ENCODE results near the gene TNFSF12. TPM values are rescaled to one million over a fixed set of nuclear protein-coding genes. Genes with fewer than 3 reads are reported as not detected.

TNFSF12 gene, protein sequence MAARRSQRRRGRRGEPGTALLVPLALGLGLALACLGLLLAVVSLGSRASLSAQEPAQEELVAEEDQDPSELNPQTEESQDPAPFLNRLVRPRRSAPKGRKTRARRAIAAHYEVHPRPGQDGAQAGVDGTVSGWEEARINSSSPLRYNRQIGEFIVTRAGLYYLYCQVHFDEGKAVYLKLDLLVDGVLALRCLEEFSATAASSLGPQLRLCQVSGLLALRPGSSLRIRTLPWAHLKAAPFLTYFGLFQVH
- total RNA-seq (ENCODE audit: insufficient read depth, low replicate concordance), result 14.9 TPM

- peak; percentile 46 for DNase-seq (ENCODE audit: low spot score)
These were observed at the start of gene TNFSF12 for GRCh38 chr17:7548585-7549400. TNFSF12 (plus strand) TSS chr17:7549058; CDS start chr17:7549154, 96 bp downstream.

- no peak for DNase-seq (ENCODE audit: low spot score)
These were observed 49.7 kb upstream of the TNFSF12 start for GRCh38 chr17:7499161-7499560.

- no peak for DNase-seq (ENCODE audit: low spot score)
These were observed 47.1 kb upstream of the TNFSF12 start for GRCh38 chr17:7501729-7502128.

DNA sequence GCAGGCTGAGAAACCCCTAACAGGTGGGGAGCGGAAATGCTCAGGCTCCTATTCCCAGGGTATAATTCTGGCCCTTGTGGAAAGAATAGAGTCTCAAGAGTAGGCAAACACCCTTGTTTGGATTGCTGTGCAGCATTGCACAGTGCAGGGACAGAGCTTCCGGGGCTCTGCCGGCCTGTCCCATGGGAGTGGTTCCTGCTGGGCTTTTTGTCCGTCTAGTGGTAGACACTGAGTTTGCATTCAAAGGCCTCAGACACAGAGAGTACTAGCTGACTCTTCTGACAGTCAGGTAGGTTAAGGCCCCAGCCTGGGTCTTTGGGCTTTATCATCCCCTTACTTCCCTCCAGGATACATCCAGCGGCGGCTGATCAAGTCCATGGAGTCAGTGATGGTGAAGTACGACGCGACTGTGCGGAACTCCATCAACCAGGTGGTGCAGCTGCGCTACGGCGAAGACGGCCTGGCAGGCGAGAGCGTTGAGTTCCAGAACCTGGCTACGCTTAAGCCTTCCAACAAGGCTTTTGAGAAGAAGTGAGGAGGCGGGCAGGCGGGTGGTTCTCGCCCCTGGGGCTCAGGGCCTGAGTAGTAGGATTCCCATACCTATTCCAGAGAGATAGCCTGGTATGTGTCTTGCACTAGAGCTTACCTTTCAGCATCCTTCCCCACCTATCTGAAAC lies 46.5 kb upstream of the TNFSF12 start:
- no peak for DNase-seq (ENCODE audit: low spot score)

DNA sequence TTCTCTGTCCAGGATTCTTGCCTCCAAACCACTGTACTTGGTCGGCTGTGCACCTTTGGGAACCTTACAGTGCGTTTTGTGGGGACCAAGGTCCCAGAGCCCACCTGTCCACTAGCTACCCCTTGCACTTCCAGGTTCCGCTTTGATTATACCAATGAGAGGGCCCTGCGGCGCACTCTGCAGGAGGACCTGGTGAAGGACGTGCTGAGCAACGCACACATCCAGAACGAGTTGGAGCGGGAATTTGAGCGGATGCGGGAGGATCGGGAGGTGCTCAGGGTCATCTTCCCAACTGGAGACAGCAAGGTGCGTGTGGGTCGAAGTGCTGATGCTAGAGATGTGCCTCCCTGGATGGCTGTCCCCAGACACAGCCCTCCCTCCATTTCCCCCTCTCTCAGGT lies 45.9 kb upstream of the TNFSF12 start:
- no peak for DNase-seq (ENCODE audit: low spot score)

DNA sequence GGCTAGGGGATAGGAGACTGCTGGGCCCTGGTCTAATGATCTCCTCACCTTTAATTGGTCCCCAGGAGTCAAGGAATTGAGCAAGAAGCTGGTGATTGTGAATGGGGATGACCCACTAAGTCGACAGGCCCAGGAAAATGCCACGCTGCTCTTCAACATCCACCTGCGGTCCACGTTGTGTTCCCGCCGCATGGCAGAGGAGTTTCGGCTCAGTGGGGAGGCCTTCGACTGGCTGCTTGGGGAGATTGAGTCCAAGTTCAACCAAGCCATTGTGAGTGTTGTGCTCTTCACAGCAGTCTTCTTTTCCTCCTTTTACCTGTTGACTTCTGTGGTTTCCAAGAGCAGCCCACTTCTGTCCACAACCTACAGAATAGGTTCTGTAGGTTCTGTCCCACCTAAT lies 45.3 kb upstream of the TNFSF12 start:
- DNase-seq (ENCODE audit: low spot score), result no peak

- DNase-seq (ENCODE audit: low spot score), result no peak
These were observed 40.7 kb upstream of the TNFSF12 start for GRCh38 chr17:7508145-7508544.

DNA sequence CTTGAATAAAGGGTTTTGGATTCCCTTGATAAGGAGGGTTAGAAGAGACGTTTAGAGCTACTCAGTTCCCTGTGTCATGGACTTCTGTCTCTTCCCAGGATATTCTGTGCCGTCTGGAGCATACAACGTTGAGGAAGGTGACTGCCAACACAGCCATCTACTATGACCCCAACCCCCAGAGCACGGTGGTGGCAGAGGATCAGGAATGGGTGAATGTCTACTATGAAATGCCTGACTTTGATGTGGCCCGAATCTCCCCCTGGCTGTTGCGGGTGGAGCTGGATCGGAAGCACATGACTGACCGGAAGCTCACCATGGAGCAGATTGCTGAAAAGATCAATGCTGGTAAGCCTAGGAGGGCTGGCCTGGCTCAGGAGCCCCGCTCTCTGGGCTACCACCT lies 40.0 kb upstream of the TNFSF12 start:
- DNase-seq (ENCODE audit: low spot score), result no peak

DNA sequence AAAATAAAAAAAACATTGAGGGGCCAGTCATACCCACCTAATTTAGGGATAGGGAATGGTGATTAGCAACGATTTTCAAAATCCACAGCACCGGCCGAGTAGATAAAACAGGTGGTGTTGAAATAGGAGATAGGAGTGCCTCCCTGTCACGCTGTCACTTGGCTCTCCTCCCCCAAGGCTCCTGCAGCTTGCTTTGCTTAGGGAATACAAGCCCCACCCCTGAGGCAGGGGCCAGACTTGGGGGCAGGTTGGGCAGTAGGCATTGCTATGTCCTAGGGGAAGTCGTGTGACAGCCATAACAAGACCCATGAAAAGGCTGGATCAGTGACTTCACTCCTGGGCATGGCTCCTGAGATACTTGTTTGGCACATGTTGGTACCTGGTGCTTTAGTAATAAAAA lies 38.9 kb upstream of the TNFSF12 start:
- no peak for DNase-seq (ENCODE audit: low spot score)

- DNase-seq (ENCODE audit: low spot score), result no peak
These were observed 37.8 kb upstream of the TNFSF12 start for GRCh38 chr17:7511108-7511507.

- no peak for DNase-seq (ENCODE audit: low spot score)
These were observed 36.8 kb upstream of the TNFSF12 start for GRCh38 chr17:7512105-7512504.

- no peak for DNase-seq (ENCODE audit: low spot score)
These were observed 35.9 kb upstream of the TNFSF12 start for GRCh38 chr17:7512824-7513540.

DNA sequence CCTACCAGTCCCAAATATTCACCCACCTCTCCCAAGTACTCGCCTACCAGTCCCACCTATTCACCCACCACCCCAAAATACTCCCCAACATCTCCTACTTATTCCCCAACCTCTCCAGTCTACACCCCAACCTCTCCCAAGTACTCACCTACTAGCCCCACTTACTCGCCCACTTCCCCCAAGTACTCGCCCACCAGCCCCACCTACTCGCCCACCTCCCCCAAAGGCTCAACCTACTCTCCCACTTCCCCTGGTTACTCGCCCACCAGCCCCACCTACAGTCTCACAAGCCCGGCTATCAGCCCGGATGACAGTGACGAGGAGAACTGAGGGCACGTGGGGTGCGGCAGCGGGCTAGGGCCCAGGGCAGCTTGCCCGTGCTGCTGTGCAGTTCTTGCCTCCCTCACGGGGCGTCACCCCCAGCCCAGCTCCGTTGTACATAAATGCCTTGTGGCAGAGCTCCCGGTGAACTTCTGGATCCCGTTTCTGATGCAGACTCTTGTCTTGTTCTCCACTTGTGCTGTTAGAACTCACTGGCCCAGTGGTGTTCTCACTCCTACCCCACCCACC lies 34.9 kb upstream of the TNFSF12 start:
- DNase-seq (ENCODE audit: low spot score), result no peak

- no peak for DNase-seq (ENCODE audit: low spot score)
These were observed 32.8 kb upstream of the TNFSF12 start for GRCh38 chr17:7515911-7516610.

DNA sequence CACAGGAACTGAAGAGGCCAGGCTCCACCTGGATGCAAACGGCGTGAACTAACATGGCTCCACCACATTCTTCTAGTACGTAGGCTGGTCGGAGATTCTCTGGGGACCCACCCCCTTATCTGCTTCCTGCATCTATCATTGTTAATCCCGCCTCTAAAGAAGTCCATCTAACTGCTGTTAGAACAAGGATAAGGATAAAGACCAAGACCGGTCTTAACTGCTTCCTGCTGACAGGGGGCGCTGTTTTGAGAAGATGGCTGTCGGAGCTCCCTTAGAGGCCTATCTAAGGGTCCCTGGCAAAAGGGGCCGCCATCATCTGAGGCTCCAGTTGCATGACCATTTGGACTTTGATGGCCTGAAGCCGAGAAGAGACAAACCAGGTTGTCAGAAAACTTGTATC lies 25.8 kb upstream of the TNFSF12 start:
- no peak for DNase-seq (ENCODE audit: low spot score)

DNA sequence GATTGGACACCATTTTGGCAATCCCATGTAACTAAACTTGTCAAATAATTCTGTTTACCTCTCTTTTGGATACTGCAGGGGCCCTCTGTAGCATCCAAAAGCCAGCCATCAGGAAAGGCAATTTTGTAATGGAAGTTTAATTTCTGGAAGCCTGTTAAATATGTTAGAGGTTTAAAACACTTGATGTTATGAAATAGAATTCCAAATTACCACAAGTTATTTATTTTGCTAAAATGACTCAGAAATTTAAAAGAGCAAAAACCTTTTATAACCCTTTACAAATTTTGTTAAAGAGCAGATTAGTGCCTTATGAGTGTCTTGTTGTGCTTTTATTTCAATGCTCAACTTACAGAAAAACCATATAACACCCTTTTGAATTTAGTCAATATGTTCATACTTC lies 20.0 kb upstream of the TNFSF12 start:
- no peak for DNase-seq (ENCODE audit: low spot score)

GRCh38 chr17:7530023-7530900 lies 18.6 kb upstream of the TNFSF12 start:
- DNase-seq (ENCODE audit: low spot score), result no peak

- no peak for DNase-seq (ENCODE audit: low spot score)
These were observed 10.8 kb upstream of the TNFSF12 start for GRCh38 chr17:7538050-7538449.

DNA sequence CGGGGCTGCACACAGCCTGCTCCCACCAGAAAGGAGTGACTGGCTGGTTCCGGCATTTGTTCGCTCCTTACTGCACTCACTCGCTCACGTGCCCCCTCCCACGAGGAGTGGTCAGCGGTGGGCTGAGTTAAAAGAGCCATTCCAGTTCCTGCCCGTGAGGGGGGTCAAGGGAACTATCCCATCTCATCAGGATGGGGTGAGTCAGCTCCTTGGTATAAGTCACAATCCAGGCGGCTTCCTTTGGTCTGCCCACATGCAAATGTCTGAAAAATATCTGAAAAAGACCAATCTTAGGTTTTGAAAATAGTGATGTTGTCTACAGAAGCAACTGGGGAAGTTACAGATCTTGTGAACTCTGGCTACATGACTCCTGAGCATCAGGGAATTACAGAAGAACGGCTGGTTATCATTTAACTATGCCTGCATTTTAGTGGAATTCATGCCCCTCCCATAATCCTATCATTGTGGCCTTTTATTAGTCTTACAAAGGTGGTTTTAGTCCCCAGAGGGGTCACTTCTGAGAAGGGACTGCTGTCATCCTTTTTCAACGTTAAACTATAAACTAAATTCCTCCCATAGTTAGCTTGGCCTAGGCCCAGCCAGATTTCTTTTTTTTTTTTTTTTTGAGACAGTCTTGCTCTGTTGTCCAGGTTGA lies 9.8 kb upstream of the TNFSF12 start:
- DNase-seq (ENCODE audit: low spot score), result no peak

All from umbilical cord (tissue), 2 donors.